ENCODE results near the gene GABPB1.

GABPB1 gene

GRCh38 chr15:50289749-50290148 is 65.2 kb downstream of the GABPB1 start:
- Histone ChIP-seq H3K4me2 (ENCODE audit: insufficient read depth, low read length) (no peak overlapping the region), H4K20me1 (ENCODE audit: insufficient read depth, low read length) (no peaks in the 10 kb centered on the region), H3K4me3 (ENCODE audit: low read depth in 1 of 2, low read length in 2 of 2) (no peak overlapping the region), H3K27ac (ENCODE audit: low read length) (no peak overlapping the region), H3K4me1 (ENCODE audit: insufficient read depth, low read length) (no peaks in the 10 kb centered on the region), H3K9ac (ENCODE audit: low read depth, low read length) (no peak overlapping the region), H3K27me3 (ENCODE audit: insufficient read depth, low read length, poor library complexity) (no peaks in the 10 kb centered on the region), H3K36me3 (ENCODE audit: insufficient read depth, low read length) (peaks cover 51% of the 10 kb centered on the region), H2AFZ (ENCODE audit: low read depth, low read length) (no peak overlapping the region), H3K79me2 (ENCODE audit: insufficient read depth, low read length) (no peaks in the 10 kb centered on the region), H3K9me3 (ENCODE audit: insufficient read depth, low read length, severe bottlenecking) (no peaks in the 10 kb centered on the region)
- ATAC-seq (ENCODE audit: insufficient read depth, low read depth), result no peak
- no peak for TF ChIP-seq CTCF (IDR thresholded peaks at IDR 0.05; ENCODE audit: borderline replicate concordance, extremely low read depth, low read length, poor library complexity, severe bottlenecking)
- no peak for TF ChIP-seq EZH2 (IDR thresholded peaks at IDR 0.05; ENCODE audit: borderline replicate concordance, low read depth, low read length, severe bottlenecking)
- no peak for DNase-seq

- peaks cover 51% of the 10 kb centered on the region for H3K36me3 ChIP-seq (ENCODE audit: insufficient read depth, low read length)
Measured at GRCh38 chr15:50287324-50288116, 67.5 kb downstream of the GABPB1 start.

GRCh38 chr15:50281427-50281826 is 73.6 kb downstream of the GABPB1 start:
- no peak overlapping the region for H3K4me2 ChIP-seq (ENCODE audit: insufficient read depth, low read length)
- no peaks in the 10 kb centered on the region for H3K4me1 ChIP-seq (ENCODE audit: insufficient read depth, low read length)
- DNase-seq, result no peak
- no peak overlapping the region for H3K9ac ChIP-seq (ENCODE audit: low read depth, low read length)
- no peak for TF ChIP-seq CTCF (IDR thresholded peaks at IDR 0.05; ENCODE audit: borderline replicate concordance, extremely low read depth, low read length, poor library complexity, severe bottlenecking)
- TF ChIP-seq EZH2 (IDR thresholded peaks at IDR 0.05; ENCODE audit: borderline replicate concordance, low read depth, low read length, severe bottlenecking), result no peak
- no peak overlapping the region for H2AFZ ChIP-seq (ENCODE audit: low read depth, low read length)
- H3K27ac ChIP-seq (ENCODE audit: low read length), result no peak overlapping the region
- no peaks in the 10 kb centered on the region for H3K79me2 ChIP-seq (ENCODE audit: insufficient read depth, low read length)
- no peak for ATAC-seq (ENCODE audit: insufficient read depth, low read depth)
- H3K4me3 ChIP-seq (ENCODE audit: low read depth in 1 of 2, low read length in 2 of 2), result no peak overlapping the region
- H3K9me3 ChIP-seq (ENCODE audit: insufficient read depth, low read length, severe bottlenecking), result no peaks in the 10 kb centered on the region
- peaks cover 18% of the 10 kb centered on the region; the same call in 1 of the 2 replicates for H3K36me3 ChIP-seq (ENCODE audit: insufficient read depth, low read length)
- no peaks in the 10 kb centered on the region for H3K27me3 ChIP-seq (ENCODE audit: insufficient read depth, low read length, poor library complexity)
- H4K20me1 ChIP-seq (ENCODE audit: insufficient read depth, low read length), result no peaks in the 10 kb centered on the region

More at GRCh38 chr15:50287324-50288116, 67.5 kb downstream of the GABPB1 start:
- Histone ChIP-seq H4K20me1 (ENCODE audit: insufficient read depth, low read length) (no peaks in the 10 kb centered on the region), H3K27me3 (ENCODE audit: insufficient read depth, low read length, poor library complexity) (no peaks in the 10 kb centered on the region), H3K4me1 (ENCODE audit: insufficient read depth, low read length) (no peaks in the 10 kb centered on the region), H3K9ac (ENCODE audit: low read depth, low read length) (no peak overlapping the region), H2AFZ (ENCODE audit: low read depth, low read length) (no peak overlapping the region), H3K9me3 (ENCODE audit: insufficient read depth, low read length, severe bottlenecking) (no peaks in the 10 kb centered on the region), H3K27ac (ENCODE audit: low read length) (no peak overlapping the region), H3K4me3 (ENCODE audit: low read depth in 1 of 2, low read length in 2 of 2) (no peak overlapping the region), H3K4me2 (ENCODE audit: insufficient read depth, low read length) (no peak overlapping the region), H3K79me2 (ENCODE audit: insufficient read depth, low read length) (no peaks in the 10 kb centered on the region)
- no peak for ATAC-seq (ENCODE audit: insufficient read depth, low read depth)
- DNase-seq, result no peak
- TF ChIP-seq EZH2 (IDR thresholded peaks at IDR 0.05; ENCODE audit: borderline replicate concordance, low read depth, low read length, severe bottlenecking) (no peak), CTCF (IDR thresholded peaks at IDR 0.05; ENCODE audit: borderline replicate concordance, extremely low read depth, low read length, poor library complexity, severe bottlenecking) (no peak)
